ENCODE results near the gene C11orf98. TPM values are rescaled to one million over a fixed set of nuclear protein-coding genes. Genes with fewer than 3 reads are reported as not detected.
A peak's percentile ranks its signal among the peaks of the same experiment; 100 is the strongest.

The C11orf98 gene
- total RNA-seq, 1 experiment from 2014 or later, result 139 TPM

DNA sequence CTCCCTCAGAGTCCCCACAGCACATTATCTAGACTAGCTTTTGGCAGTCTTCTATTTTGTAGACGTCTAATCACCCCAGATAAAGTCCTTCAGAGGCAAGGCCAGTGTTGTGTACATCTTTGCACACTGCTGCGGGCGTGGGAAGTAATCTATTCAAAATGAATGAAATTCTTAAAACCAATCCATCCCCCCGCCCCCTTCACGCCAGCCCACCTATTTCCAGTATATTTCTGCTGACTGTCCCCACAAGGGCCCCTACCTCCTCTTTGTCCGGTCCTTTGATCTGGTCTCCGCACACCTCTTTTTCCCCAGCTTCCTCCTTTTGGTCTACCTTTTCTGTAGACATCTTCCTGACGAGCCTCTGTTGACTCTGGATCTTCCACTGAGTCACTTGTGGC, 41.8 kb upstream of the C11orf98 start:
- no CpG with 5 or more reads among the region's 8 CpGs for WGBS (ENCODE audit: extremely low coverage, insufficient read length, low lambda C conversion rate)

More for the DNA sequence above, 41.8 kb upstream of the C11orf98 start:
- H2BK12ac ChIP-seq (ENCODE audit: insufficient read length, low read depth, low read length), result no peak overlapping the region
- no peak overlapping the region for H3K4ac ChIP-seq (ENCODE audit: low read depth, low read length)
- TF ChIP-seq, protein P1, sequence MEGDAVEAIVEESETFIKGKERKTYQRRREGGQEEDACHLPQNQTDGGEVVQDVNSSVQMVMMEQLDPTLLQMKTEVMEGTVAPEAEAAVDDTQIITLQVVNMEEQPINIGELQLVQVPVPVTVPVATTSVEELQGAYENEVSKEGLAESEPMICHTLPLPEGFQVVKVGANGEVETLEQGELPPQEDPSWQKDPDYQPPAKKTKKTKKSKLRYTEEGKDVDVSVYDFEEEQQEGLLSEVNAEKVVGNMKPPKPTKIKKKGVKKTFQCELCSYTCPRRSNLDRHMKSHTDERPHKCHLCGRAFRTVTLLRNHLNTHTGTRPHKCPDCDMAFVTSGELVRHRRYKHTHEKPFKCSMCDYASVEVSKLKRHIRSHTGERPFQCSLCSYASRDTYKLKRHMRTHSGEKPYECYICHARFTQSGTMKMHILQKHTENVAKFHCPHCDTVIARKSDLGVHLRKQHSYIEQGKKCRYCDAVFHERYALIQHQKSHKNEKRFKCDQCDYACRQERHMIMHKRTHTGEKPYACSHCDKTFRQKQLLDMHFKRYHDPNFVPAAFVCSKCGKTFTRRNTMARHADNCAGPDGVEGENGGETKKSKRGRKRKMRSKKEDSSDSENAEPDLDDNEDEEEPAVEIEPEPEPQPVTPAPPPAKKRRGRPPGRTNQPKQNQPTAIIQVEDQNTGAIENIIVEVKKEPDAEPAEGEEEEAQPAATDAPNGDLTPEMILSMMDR (conservative IDR thresholded peaks at IDR 0.05), result no peak
- Mint-ChIP-seq H3K4me3 (peak overlapping the region; percentile 79 to 91), H3K27ac (peak overlapping the region; percentile 90 to 97 (median 97)), H3K27me3 (ENCODE audit: low read depth) (no peaks in the 10 kb centered on the region), H3K9me3 (no peaks in the 10 kb centered on the region; a peak in 1 of 5 replicates), H3K36me3 (ENCODE audit: insufficient read depth in 1 of 3, low read depth in 3 of 3) (peaks cover 21 to 36% (median 23%) of the 10 kb centered on the region in 3 experiments), H3K4me1 (peaks cover 39 to 44% of the 10 kb centered on the region in 2 experiments)
- H4K91ac ChIP-seq (ENCODE audit: insufficient read length, low read depth, low read length), result no peak overlapping the region
- peak overlapping the region; percentile 99 for H3K4me2 ChIP-seq (ENCODE audit: insufficient read depth, insufficient read length, low read length)
- H3K9me3 ChIP-seq (ENCODE audit: control insufficient read depth, low read depth, low read length), result no peaks in the 10 kb centered on the region
- no peak overlapping the region for H3K56ac ChIP-seq (ENCODE audit: insufficient read length, low read depth, low read length)
- peaks cover 28% of the 10 kb centered on the region for H3K23me2 ChIP-seq (ENCODE audit: insufficient read length, low read depth, low read length, poor library complexity, severe bottlenecking)
- H2BK5ac ChIP-seq (ENCODE audit: insufficient read length, low read length), result no peak overlapping the region
- no peak overlapping the region for H3K23ac ChIP-seq (ENCODE audit: insufficient read length, low read depth, low read length)
- no peak overlapping the region for H2BK120ac ChIP-seq (ENCODE audit: low read depth, low read length, poor library complexity, severe bottlenecking)
- no peak overlapping the region for H4K8ac ChIP-seq (replicated peaks; ENCODE audit: insufficient read length, low read depth, low read length)
- H3K79me1 ChIP-seq (ENCODE audit: insufficient read depth, low read depth, low read length, poor library complexity, severe bottlenecking), result no peaks in the 10 kb centered on the region
- no peak overlapping the region for H2BK20ac ChIP-seq (ENCODE audit: low read depth, low read length, poor library complexity, severe bottlenecking)
- H3K14ac ChIP-seq (ENCODE audit: insufficient read depth, low read length), result peak overlapping the region; percentile 20; the same call in 1 of the 2 replicates
- no peak overlapping the region for H2AK5ac ChIP-seq (ENCODE audit: insufficient read length, low read length)
- no peak for DNase-seq
- no peaks in the 10 kb centered on the region for H3K27me3 ChIP-seq (ENCODE audit: insufficient read depth, low read length)
- H2BK15ac ChIP-seq (ENCODE audit: low read depth, low read length), result no peak overlapping the region
- H3K18ac ChIP-seq (ENCODE audit: insufficient read length, low read depth, low read length), result no peak overlapping the region
- H4K5ac ChIP-seq (ENCODE audit: insufficient read length, low read depth, low read length), result no peak overlapping the region
- no peak overlapping the region for H2AFZ ChIP-seq (ENCODE audit: low read length)
- no peaks in the 10 kb centered on the region; the same call in 1 of the 2 replicates for H3K79me2 ChIP-seq (ENCODE audit: insufficient read depth, low read length)
- no peak overlapping the region for H3K27ac ChIP-seq (ENCODE audit: insufficient read length, low read depth, low read length)
- H3T11ph ChIP-seq (ENCODE audit: low read length), result no peak overlapping the region
- peak overlapping the region; percentile 67 for H3K9ac ChIP-seq (ENCODE audit: extremely low read depth, insufficient read length, low read length)
- no peaks in the 10 kb centered on the region for H4K20me1 ChIP-seq (ENCODE audit: control insufficient read depth, insufficient read depth, insufficient read length)
- H3K4me1 ChIP-seq (ENCODE audit: insufficient read depth, low read length), result peaks cover 2% of the 10 kb centered on the region; the same call in 1 of the 2 replicates
